Activated CD8-positive, alpha-beta memory T cell treated with anti-CD3 and anti-CD28 coated beads for 48 hours (primary cell): ENCODE data around the gene TTLL5.
A peak's percentile ranks its signal among the peaks of the same experiment; 100 is the strongest.
"Not testable (repeated sequence)": the region's sequence is repeated elsewhere in the genome, so short reads cannot be mapped to it uniquely, and the experiment has no call there.

Experiments used
- DNase-seq, 3 experiments: peaks; one replicate each; pipeline ENCODE4 v3.0.0-alpha.2; 2020; ENCODE audit warnings: low read depth in 2 of 3, low spot score in 2 of 3

TTLL5 gene

DNA sequence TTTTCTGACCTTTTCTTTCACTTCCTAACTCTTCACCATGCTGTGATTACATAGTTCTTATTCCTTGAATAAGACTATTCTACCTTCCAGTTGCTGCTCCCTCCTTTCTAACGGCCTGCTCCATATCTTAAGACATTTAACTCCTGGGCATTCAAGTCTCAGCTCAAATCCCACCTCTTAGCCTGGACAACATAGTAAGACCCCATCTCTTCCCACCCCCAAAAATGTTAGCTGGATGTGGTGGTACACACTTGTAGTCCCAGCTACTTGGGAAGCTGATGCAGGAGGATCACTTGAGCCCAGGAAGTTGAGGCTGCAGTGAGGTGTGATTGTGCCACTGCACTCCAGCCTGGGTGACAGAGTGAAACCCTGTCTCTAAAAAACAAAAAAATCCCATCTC, 11.3 kb upstream of the TTLL5 start:
- DNase-seq: no peak

- no peak for DNase-seq
Observed at GRCh38 chr14:75650253-75651058, 10.6 kb upstream of the TTLL5 start.

- no peak for DNase-seq
Observed at GRCh38 chr14:75653563-75653962, 7.5 kb upstream of the TTLL5 start.

- DNase-seq: peak; percentile 45 to 74 (median 65)
Observed at GRCh38 chr14:75654127-75654732, 6.8 kb upstream of the TTLL5 start.

DNA sequence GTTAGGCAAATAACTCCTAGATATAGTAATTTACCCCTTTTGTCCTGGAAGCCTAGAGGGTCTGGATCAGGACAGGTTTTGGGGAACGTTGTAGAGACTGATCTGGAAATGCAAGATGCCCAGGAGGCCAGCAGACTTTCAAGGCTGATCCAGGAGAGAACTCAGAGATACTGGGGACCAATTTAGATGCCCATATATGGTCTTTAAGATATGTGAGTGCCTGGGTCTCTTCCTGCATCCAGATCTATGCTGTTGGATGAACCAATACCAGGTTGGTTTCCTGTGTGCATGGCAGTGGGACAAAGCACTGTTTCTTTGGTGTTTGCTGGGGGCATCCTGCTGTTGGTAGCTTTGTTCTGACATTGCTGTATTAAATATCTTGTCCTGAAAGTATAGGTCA, 5.8 kb upstream of the TTLL5 start:
- DNase-seq: no peak

- no peak for DNase-seq
Observed at GRCh38 chr14:75657331-75657730, 3.7 kb upstream of the TTLL5 start.

GRCh38 chr14:75658957-75659356, 2.1 kb upstream of the TTLL5 start:
- no peak for DNase-seq

- no peak for DNase-seq
Observed at GRCh38 chr14:75660238-75660629, 812 bp upstream of the TTLL5 start.

DNA sequence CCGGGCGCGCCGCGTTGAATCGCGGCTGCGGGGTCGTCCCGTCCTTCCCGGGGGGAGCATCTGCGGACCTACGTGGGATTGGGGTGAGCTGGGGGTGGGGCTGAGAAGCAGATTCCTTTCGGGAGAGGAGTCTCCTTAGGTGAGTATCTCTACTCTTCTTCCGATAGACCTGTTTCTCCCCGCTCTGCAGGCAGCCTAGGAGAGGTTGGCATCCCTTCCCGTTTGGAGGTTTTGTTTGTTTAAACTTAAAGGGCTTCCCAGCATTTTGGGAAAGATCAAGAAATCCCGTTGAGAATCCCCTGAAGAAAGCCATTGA, 411 bp downstream of the TTLL5 start:
- no peak for DNase-seq

GRCh38 chr14:75662966-75663365, 1.9 kb downstream of the TTLL5 start:
- no peak for DNase-seq

DNA sequence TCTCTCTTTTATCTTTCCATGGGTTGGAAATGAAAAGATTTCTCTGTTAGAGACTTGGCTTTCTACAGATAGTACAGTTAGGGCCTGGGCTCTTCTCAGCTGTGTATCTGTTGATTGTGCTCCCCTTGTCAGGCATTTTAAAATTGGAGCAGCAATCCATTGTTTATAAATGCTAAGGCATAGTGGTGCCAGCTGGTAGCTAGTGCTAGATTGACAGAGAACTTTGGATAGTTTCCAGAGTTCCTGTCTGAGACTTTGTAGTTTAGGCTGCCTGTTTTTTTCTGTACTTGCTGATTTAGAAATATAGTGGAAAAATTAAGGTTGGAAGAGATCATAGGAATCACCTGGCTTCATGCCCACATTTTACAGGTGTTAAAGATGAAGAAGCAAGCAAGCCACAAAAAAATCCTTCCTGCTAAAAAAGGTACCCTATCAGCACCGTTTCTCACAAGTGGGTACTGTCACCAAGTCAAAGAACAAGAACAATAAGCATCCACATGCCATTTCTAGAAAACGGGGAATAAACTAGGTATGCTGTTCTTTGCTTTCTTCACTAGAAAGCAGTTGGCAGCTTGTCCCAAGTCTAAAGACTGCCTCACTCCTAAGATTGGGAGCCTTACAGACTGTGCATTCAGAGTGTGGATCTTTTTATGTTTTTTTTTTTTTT, 6.2 kb downstream of the TTLL5 start:
- no peak for DNase-seq

- DNase-seq: no peak
Observed at GRCh38 chr14:75672605-75673192, 11.7 kb downstream of the TTLL5 start.

GRCh38 chr14:75673345-75674035, 12.4 kb downstream of the TTLL5 start:
- no peak for DNase-seq

- DNase-seq: no peak
Observed at GRCh38 chr14:75675265-75675960, 14.4 kb downstream of the TTLL5 start.

DNA sequence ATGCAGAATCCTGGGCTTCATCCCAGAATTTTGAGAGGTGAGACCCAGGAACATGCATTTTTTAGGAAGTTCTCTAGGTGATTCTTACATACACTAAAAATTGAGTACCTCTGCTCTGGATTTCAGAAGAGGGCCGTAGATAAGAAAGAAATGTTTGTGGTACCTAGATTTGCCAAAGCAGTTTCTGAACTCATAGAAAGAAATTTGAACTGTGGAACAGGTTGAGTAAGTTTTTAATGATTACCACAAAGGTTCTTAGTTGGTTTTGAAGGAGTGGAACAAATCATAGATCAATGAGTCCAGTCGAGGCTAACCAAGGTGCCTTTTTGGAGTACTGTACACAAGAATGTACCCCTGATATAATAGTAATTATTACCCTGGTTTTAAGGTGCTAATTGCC, 24.9 kb downstream of the TTLL5 start:
- DNase-seq: no peak

GRCh38 chr14:75689012-75689411, 28.0 kb downstream of the TTLL5 start:
- no peak for DNase-seq

DNA sequence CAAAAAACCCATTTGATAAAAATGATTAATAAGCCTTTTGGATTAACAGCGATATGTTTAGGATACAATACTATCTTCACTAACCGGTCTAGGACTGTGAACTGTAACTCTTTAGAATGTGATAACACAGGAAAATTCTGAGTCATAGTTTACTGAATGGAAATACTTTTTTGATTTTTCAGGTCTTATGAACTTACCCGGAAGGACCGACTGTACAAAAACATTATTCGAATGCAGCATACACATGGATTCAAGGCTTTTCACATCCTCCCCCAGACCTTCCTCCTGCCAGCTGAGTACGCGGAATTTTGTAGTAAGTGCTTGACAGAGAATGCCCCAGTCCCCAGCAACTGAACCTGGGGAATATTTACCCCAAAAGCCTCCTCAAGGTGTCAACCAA, 29.0 kb downstream of the TTLL5 start:
- no peak for DNase-seq

- not testable (repeated sequence) for DNase-seq
Observed at GRCh38 chr14:75695025-75695424, 34.0 kb downstream of the TTLL5 start.

- DNase-seq: no peak
Observed at GRCh38 chr14:75697386-75697785, 36.3 kb downstream of the TTLL5 start.

GRCh38 chr14:75697918-75698317, 36.9 kb downstream of the TTLL5 start:
- DNase-seq: no peak

DNA sequence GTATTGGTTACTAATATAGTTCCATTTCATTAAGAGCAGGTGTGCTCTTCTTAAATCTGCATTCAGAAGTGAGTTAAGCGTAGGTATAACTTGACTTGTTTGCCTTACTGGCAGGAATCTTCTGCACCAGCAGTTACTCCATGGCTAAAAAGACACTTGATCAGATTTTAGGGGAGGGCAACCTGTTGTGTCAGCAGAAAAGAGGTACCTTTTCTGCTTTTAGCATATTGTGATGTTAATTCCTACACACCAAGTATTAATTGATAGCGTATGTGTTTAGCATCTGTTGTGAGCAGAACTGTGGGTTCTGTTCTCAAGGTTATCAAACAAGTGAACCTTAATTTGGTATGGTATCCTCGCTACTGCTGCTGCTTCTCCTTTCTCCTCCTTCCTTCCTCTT, 38.3 kb downstream of the TTLL5 start:
- DNase-seq: no peak
